Neural progenitor cell (in vitro differentiated cells): ENCODE data around the gene PTGDR. TPM values are rescaled to one million over a fixed set of nuclear protein-coding genes. Genes with fewer than 3 reads are reported as not detected.

Source experiments
- DNase-seq: peaks from one replicate; pipeline ENCODE4 v3.0.0-alpha.2; 2016; ENCODE audit warnings: low spot score
- H2AFZ ChIP-seq: fragments of 200-600 bp; sonication (generic); replicated peaks from 2 replicates; pipeline ENCODE4 v1.6.1; 2016; ENCODE audit warnings: antibody characterized with exemption
- H3F3A ChIP-seq: fragments of 200-600 bp; sonication (generic); 2 replicates; pipeline ENCODE4 v1.6.1; 2016; ENCODE audit warnings: antibody characterized with exemption, low read depth
- H3K27ac ChIP-seq: fragments of 200-600 bp; sonication (generic); 2 replicates; pipeline ENCODE4 v1.5.1; 2016; ENCODE audit warnings: mild to moderate bottlenecking
- H3K27me3 ChIP-seq: fragments of 200-600 bp; sonication (generic); 2 replicates; pipeline ENCODE4 v1.6.1; 2016; ENCODE audit warnings: mild to moderate bottlenecking, moderate library complexity
- H3K36me3 ChIP-seq: fragments of 200-600 bp; sonication (generic); 2 replicates; pipeline ENCODE4 v1.5.1; 2016
- H3K4me1 ChIP-seq: fragments of 200-600 bp; sonication (generic); 2 replicates; pipeline ENCODE4 v1.6.1; 2016; ENCODE audit warnings: mixed run types
- H3K4me2 ChIP-seq: fragments of 200-600 bp; sonication (generic); 2 replicates; pipeline ENCODE4 v1.6.1; 2016
- H3K4me3 ChIP-seq: fragments of 200-600 bp; sonication (generic); 2 replicates; pipeline ENCODE4 v1.5.1; 2016
- H3K79me2 ChIP-seq: fragments of 200-600 bp; sonication (generic); 2 replicates; pipeline ENCODE4 v1.6.1; 2016; ENCODE audit warnings: low read depth
- H3K9ac ChIP-seq: fragments of 200-600 bp; sonication (generic); 2 replicates; pipeline ENCODE4 v1.6.1; 2016
- H3K9me3 ChIP-seq: fragments of 200-600 bp; sonication (generic); 2 replicates; pipeline ENCODE4 v1.5.1; 2016; ENCODE audit warnings: low read depth
- H4K20me1 ChIP-seq: fragments of 200-600 bp; sonication (generic); 2 replicates; pipeline ENCODE4 v1.6.1; 2016; ENCODE audit warnings: low read depth
- H3K27ac Mint-ChIP-seq: 3 replicates; pipeline ENCODE4 v1.8.0; 2021; ENCODE audit warnings: mixed read lengths
- H3K27me3 Mint-ChIP-seq: 2 replicates; pipeline ENCODE4 v1.8.0; 2022; ENCODE audit warnings: low read depth, mild to moderate bottlenecking, inconsistent platforms, moderate library complexity, mixed read lengths; ENCODE audit not compliant: insufficient read depth
- H3K36me3 Mint-ChIP-seq: 3 replicates; pipeline ENCODE4 v1.8.0; 2021; ENCODE audit warnings: mixed read lengths
- H3K4me1 Mint-ChIP-seq: 3 replicates; pipeline ENCODE4 v1.8.0; 2021; ENCODE audit warnings: mixed read lengths
- H3K4me3 Mint-ChIP-seq: 3 replicates; pipeline ENCODE4 v1.8.0; 2021; ENCODE audit warnings: mild to moderate bottlenecking, moderate library complexity, mixed read lengths
- H3K9me3 Mint-ChIP-seq: 3 replicates; pipeline ENCODE4 v1.8.0; 2020; ENCODE audit warnings: mixed read lengths
- EZH2 ChIP-seq: fragments of 200-600 bp; sonication (generic); IDR thresholded peaks from 2 replicates; pipeline ENCODE4 v1.6.1; 2017; ENCODE audit warnings: antibody characterized with exemption, mild to moderate bottlenecking, moderate library complexity
- EZH2phosphoT487 ChIP-seq: fragments of 200-600 bp; sonication (generic); IDR thresholded peaks from 2 replicates; pipeline ENCODE4 v1.6.1; 2017; ENCODE audit warnings: antibody characterized with exemption
- total RNA-seq: library from RNA; depleted of rRNA; stranded (reverse); fragments of >200 nt; gene quantifications from 2 replicates; pipeline ENCODE4 v1.2.3, GENCODE V29; 2015; ENCODE audit warnings: low replicate concordance
- TF ChIP-seq, protein P1 (sequence below): fragments of 200-600 bp; sonication (generic); IDR thresholded peaks from 2 replicates; pipeline ENCODE4 v1.5.1; 2017; ENCODE audit warnings: antibody characterized with exemption, mild to moderate bottlenecking

The PTGDR gene
- total RNA-seq, 1 donor from 2014 or later: 0.58 TPM

DNA sequence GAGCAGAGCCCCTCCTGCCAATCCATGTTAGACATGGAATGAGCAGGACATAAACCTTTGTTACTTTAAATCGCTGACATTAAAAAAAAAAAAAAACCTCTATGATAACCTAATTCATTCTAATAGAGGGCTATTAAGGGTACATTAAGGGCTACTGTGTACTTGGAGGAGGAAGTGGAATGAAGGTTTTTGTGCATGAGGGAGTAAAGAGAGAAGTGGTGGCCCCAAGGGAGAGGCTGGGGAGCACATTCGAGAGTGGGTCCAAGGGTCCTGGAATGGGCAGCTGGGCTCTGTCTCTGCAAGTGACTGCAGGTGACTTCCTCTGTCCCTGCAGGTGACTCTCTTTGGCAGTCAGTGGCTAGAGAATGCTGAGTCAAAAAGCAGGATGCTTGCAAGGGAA lies 32.1 kb upstream of the PTGDR start:
- Mint-ChIP-seq H3K27me3 (peaks cover 2% of the 10 kb centered on the region), H3K9me3 (no peaks in the 10 kb centered on the region), H3K36me3 (no peaks in the 10 kb centered on the region), H3K27ac (no peak overlapping the region), H3K4me1 (peaks cover 5% of the 10 kb centered on the region), H3K4me3 (no peak overlapping the region)
- H3K4me3 ChIP-seq: no peak overlapping the region
- peaks cover 10% of the 10 kb centered on the region for H3K4me1 ChIP-seq
- no peaks in the 10 kb centered on the region for H4K20me1 ChIP-seq
- no peaks in the 10 kb centered on the region for H3K36me3 ChIP-seq
- H3K9ac ChIP-seq: no peak overlapping the region
- no peaks in the 10 kb centered on the region for H3K9me3 ChIP-seq
- H3K27me3 ChIP-seq: no peaks in the 10 kb centered on the region
- TF ChIP-seq EZH2phosphoT487 (no peak), EZH2 (no peak)
- TF ChIP-seq, protein P1, sequence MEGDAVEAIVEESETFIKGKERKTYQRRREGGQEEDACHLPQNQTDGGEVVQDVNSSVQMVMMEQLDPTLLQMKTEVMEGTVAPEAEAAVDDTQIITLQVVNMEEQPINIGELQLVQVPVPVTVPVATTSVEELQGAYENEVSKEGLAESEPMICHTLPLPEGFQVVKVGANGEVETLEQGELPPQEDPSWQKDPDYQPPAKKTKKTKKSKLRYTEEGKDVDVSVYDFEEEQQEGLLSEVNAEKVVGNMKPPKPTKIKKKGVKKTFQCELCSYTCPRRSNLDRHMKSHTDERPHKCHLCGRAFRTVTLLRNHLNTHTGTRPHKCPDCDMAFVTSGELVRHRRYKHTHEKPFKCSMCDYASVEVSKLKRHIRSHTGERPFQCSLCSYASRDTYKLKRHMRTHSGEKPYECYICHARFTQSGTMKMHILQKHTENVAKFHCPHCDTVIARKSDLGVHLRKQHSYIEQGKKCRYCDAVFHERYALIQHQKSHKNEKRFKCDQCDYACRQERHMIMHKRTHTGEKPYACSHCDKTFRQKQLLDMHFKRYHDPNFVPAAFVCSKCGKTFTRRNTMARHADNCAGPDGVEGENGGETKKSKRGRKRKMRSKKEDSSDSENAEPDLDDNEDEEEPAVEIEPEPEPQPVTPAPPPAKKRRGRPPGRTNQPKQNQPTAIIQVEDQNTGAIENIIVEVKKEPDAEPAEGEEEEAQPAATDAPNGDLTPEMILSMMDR: no peak
- no peak overlapping the region for H3K27ac ChIP-seq
- H3F3A ChIP-seq: no peaks in the 10 kb centered on the region
- no peaks in the 10 kb centered on the region for H3K79me2 ChIP-seq
- peak overlapping the region; percentile 83 for H2AFZ ChIP-seq
- H3K4me2 ChIP-seq: no peak overlapping the region
- DNase-seq: no peak

GRCh38 chr14:52235866-52236510 lies 31.5 kb upstream of the PTGDR start:
- Histone ChIP-seq H3K9ac (no peak overlapping the region), H3K4me3 (no peak overlapping the region), H3F3A (no peaks in the 10 kb centered on the region), H3K79me2 (no peaks in the 10 kb centered on the region), H3K27me3 (no peaks in the 10 kb centered on the region), H2AFZ (peak overlapping the region; percentile 83), H3K36me3 (no peaks in the 10 kb centered on the region), H3K4me2 (peak overlapping the region; percentile 12), H4K20me1 (no peaks in the 10 kb centered on the region), H3K4me1 (peaks cover 10% of the 10 kb centered on the region), H3K27ac (no peak overlapping the region), H3K9me3 (no peaks in the 10 kb centered on the region)
- no peaks in the 10 kb centered on the region for H3K9me3 Mint-ChIP-seq
- peak overlapping the region; percentile 9 for H3K27ac Mint-ChIP-seq
- H3K27me3 Mint-ChIP-seq: peaks cover 2% of the 10 kb centered on the region
- TF ChIP-seq, protein P1: no peak
- TF ChIP-seq EZH2phosphoT487 (no peak), EZH2 (no peak)
- H3K36me3 Mint-ChIP-seq: no peaks in the 10 kb centered on the region
- peaks cover 5% of the 10 kb centered on the region for H3K4me1 Mint-ChIP-seq
- peak; percentile 54 for DNase-seq
- no peak overlapping the region for H3K4me3 Mint-ChIP-seq

GRCh38 chr14:52238682-52239081 lies 28.8 kb upstream of the PTGDR start:
- Histone ChIP-seq H3K4me1 (peaks cover 10% of the 10 kb centered on the region), H3K27ac (no peak overlapping the region), H3K9ac (no peak overlapping the region), H3F3A (no peaks in the 10 kb centered on the region), H3K9me3 (no peaks in the 10 kb centered on the region), H3K36me3 (no peaks in the 10 kb centered on the region), H3K4me2 (no peak overlapping the region), H3K79me2 (no peaks in the 10 kb centered on the region), H4K20me1 (no peaks in the 10 kb centered on the region), H2AFZ (no peak overlapping the region), H3K27me3 (no peaks in the 10 kb centered on the region), H3K4me3 (no peak overlapping the region)
- no peaks in the 10 kb centered on the region for H3K36me3 Mint-ChIP-seq
- DNase-seq: no peak
- TF ChIP-seq EZH2phosphoT487 (no peak), EZH2 (no peak)
- TF ChIP-seq, protein P1: no peak
- peaks cover 2% of the 10 kb centered on the region for H3K27me3 Mint-ChIP-seq
- no peak overlapping the region for H3K4me3 Mint-ChIP-seq
- H3K9me3 Mint-ChIP-seq: no peaks in the 10 kb centered on the region
- no peak overlapping the region for H3K27ac Mint-ChIP-seq
- H3K4me1 Mint-ChIP-seq: peaks cover 5% of the 10 kb centered on the region
